HG03354 (cell line): ENCODE measurements around the gene WWOX.

Experiments
- ATAC-seq: cut with Tn5 transposase; IDR thresholded peaks from one replicate; pipeline ENCODE4 v1.9.1; 2021; ENCODE audit warnings: mild to moderate bottlenecking; ENCODE audit not compliant: unreplicated experiment, poor library complexity, severe bottlenecking

WWOX gene

GRCh38 chr16:78216166-78216745 lies 116.8 kb downstream of the WWOX start:
- ATAC-seq = no peak

- no peak for ATAC-seq
These were observed 117.8 kb downstream of the WWOX start for GRCh38 chr16:78217276-78217675.

GRCh38 chr16:78218279-78218678 lies 118.8 kb downstream of the WWOX start:
- ATAC-seq = no peak

GRCh38 chr16:78218856-78219651 lies 119.6 kb downstream of the WWOX start:
- ATAC-seq = no peak

GRCh38 chr16:78220571-78220970 lies 121.1 kb downstream of the WWOX start:
- no peak for ATAC-seq

GRCh38 chr16:78221892-78222291 lies 122.4 kb downstream of the WWOX start:
- no peak for ATAC-seq

- ATAC-seq = no peak
These were observed 124.9 kb downstream of the WWOX start for GRCh38 chr16:78224342-78224741.

GRCh38 chr16:78225919-78226318 lies 126.5 kb downstream of the WWOX start:
- ATAC-seq = no peak

- ATAC-seq = no peak
These were observed 128.4 kb downstream of the WWOX start for GRCh38 chr16:78227855-78228254.

GRCh38 chr16:78228704-78229103 lies 129.2 kb downstream of the WWOX start:
- no peak for ATAC-seq

GRCh38 chr16:78230832-78231231 lies 131.4 kb downstream of the WWOX start:
- no peak for ATAC-seq

GRCh38 chr16:78235168-78235800 lies 135.8 kb downstream of the WWOX start:
- ATAC-seq = peak; percentile 98

GRCh38 chr16:78235876-78236275 lies 136.4 kb downstream of the WWOX start:
- ATAC-seq = no peak

- no peak for ATAC-seq
These were observed 138.4 kb downstream of the WWOX start for GRCh38 chr16:78237841-78238240.

- ATAC-seq = no peak
These were observed 141.2 kb downstream of the WWOX start for GRCh38 chr16:78240459-78241222.

GRCh38 chr16:78242239-78242630 lies 142.8 kb downstream of the WWOX start:
- no peak for ATAC-seq

- no peak for ATAC-seq
These were observed 144.9 kb downstream of the WWOX start for GRCh38 chr16:78244131-78244895.

- no peak for ATAC-seq
These were observed 147.1 kb downstream of the WWOX start for GRCh38 chr16:78246559-78246958.

- no peak for ATAC-seq
These were observed 149.6 kb downstream of the WWOX start for GRCh38 chr16:78249056-78249455.

GRCh38 chr16:78249832-78250231 lies 150.4 kb downstream of the WWOX start:
- ATAC-seq = no peak
